ENCODE data around the gene PLIN4.
"Not testable (repeated sequence)": the region's sequence is repeated elsewhere in the genome, so short reads cannot be mapped to it uniquely, and the experiment has no call there.

PLIN4 gene

GRCh38 chr19:4543842-4544647 is 25.8 kb upstream of the PLIN4 start:
- peaks cover 4% of the 10 kb centered on the region for H3K79me1 ChIP-seq (ENCODE audit: low read depth, low read length)
- H3K27ac ChIP-seq (replicated peaks; ENCODE audit: low read length), result no peak overlapping the region
- no peak overlapping the region for H3K23ac ChIP-seq (ENCODE audit: low read depth, low read length, poor library complexity)
- no peak overlapping the region for H3K9ac ChIP-seq (ENCODE audit: low read depth, low read length, poor library complexity)
- no peak overlapping the region for H2BK12ac ChIP-seq (ENCODE audit: low read length)
- no peaks in the 10 kb centered on the region for H3K27me3 ChIP-seq (ENCODE audit: control insufficient read depth in 3 of 3, insufficient read depth in 3 of 3, low read depth in 1 of 3, low read length in 3 of 3)
- no peak overlapping the region for H2AFZ ChIP-seq (ENCODE audit: low read length)
- WGBS, 2 donors (ENCODE audit: extremely low coverage in 2 of 2, insufficient read length in 2 of 2, insufficient replicate concordance in 1 of 2), result no CpG with 5 or more reads among the region's 87 CpGs
- no peaks in the 10 kb centered on the region for H3K4me1 ChIP-seq (ENCODE audit: control insufficient read depth in 2 of 2, insufficient read depth in 1 of 2, low read depth in 1 of 2, low read length in 2 of 2)
- peaks cover 8 to 9% of the 10 kb centered on the region in 2 donors for H3K36me3 ChIP-seq (replicated peaks in 1 of 2; ENCODE audit: control insufficient read depth in 2 of 2, insufficient read depth in 2 of 2, low read length in 2 of 2)
- H2BK120ac ChIP-seq (ENCODE audit: low read depth, low read length), result no peak overlapping the region
- no peak overlapping the region for H3K4ac ChIP-seq (ENCODE audit: low read length)
- no peak overlapping the region for H3K18ac ChIP-seq (ENCODE audit: low read length)
- no peak overlapping the region for H4K8ac ChIP-seq (ENCODE audit: low read depth, low read length)
- H4K91ac ChIP-seq (ENCODE audit: low read depth, low read length, poor library complexity), result no peak overlapping the region
- H2BK5ac ChIP-seq (ENCODE audit: low read length), result no peak overlapping the region
- H3K14ac ChIP-seq (ENCODE audit: low read length), result no peak overlapping the region
- no peak overlapping the region for H3K4me2 ChIP-seq (ENCODE audit: insufficient read depth, low read length, poor library complexity, severe bottlenecking)
- H3K4me3 ChIP-seq (ENCODE audit: low read length in 2 of 2), result no peak overlapping the region
- no peak overlapping the region for H2AK5ac ChIP-seq (ENCODE audit: low read depth, low read length)
- no peak overlapping the region for H2BK15ac ChIP-seq (ENCODE audit: low read length)
- H3K9me3 ChIP-seq (replicated peaks in 1 of 2; ENCODE audit: control insufficient read depth in 2 of 2, insufficient read depth in 1 of 2, low read depth in 1 of 2, low read length in 2 of 2), result peaks cover 0 to 3% of the 10 kb centered on the region in 2 donors
- no peak for DNase-seq (ENCODE audit: low spot score)

GRCh38 chr19:4542896-4543841 is 24.9 kb upstream of the PLIN4 start:
- H4K8ac ChIP-seq (ENCODE audit: low read depth, low read length), result no peak overlapping the region
- no peak overlapping the region for H2BK120ac ChIP-seq (ENCODE audit: low read depth, low read length)
- H3K4me2 ChIP-seq (ENCODE audit: insufficient read depth, low read length, poor library complexity, severe bottlenecking), result no peak overlapping the region
- H3K27ac ChIP-seq (replicated peaks; ENCODE audit: low read length), result no peak overlapping the region
- H3K14ac ChIP-seq (ENCODE audit: low read length), result no peak overlapping the region
- H3K4ac ChIP-seq (ENCODE audit: low read length), result no peak overlapping the region
- H2AFZ ChIP-seq (ENCODE audit: low read length), result no peak overlapping the region
- H3K4me3 ChIP-seq (ENCODE audit: low read length in 2 of 2), result no peak overlapping the region
- H2AK5ac ChIP-seq (ENCODE audit: low read depth, low read length), result no peak overlapping the region
- no peak overlapping the region for H3K18ac ChIP-seq (ENCODE audit: low read length)
- no peak overlapping the region for H2BK15ac ChIP-seq (ENCODE audit: low read length)
- peaks cover 0 to 3% of the 10 kb centered on the region in 2 donors for H3K9me3 ChIP-seq (replicated peaks in 1 of 2; ENCODE audit: control insufficient read depth in 2 of 2, insufficient read depth in 1 of 2, low read depth in 1 of 2, low read length in 2 of 2)
- H3K36me3 ChIP-seq (replicated peaks in 1 of 2; ENCODE audit: control insufficient read depth in 2 of 2, insufficient read depth in 2 of 2, low read length in 2 of 2), result peaks cover 4 to 6% of the 10 kb centered on the region in 2 donors
- WGBS, 2 donors (ENCODE audit: extremely low coverage in 2 of 2, insufficient read length in 2 of 2, insufficient replicate concordance in 1 of 2), result no CpG with 5 or more reads among the region's 77 CpGs
- H2BK12ac ChIP-seq (ENCODE audit: low read length), result no peak overlapping the region
- no peak for DNase-seq (ENCODE audit: low spot score)
- no peak overlapping the region for H3K23ac ChIP-seq (ENCODE audit: low read depth, low read length, poor library complexity)
- peaks cover 0 to 4% (median 0%) of the 10 kb centered on the region in 3 experiments for H3K27me3 ChIP-seq (ENCODE audit: control insufficient read depth in 3 of 3, insufficient read depth in 3 of 3, low read depth in 1 of 3, low read length in 3 of 3)
- H4K91ac ChIP-seq (ENCODE audit: low read depth, low read length, poor library complexity), result no peak overlapping the region
- H2BK5ac ChIP-seq (ENCODE audit: low read length), result no peak overlapping the region
- no peak overlapping the region for H3K9ac ChIP-seq (ENCODE audit: low read depth, low read length, poor library complexity)
- H3K4me1 ChIP-seq (ENCODE audit: control insufficient read depth in 2 of 2, insufficient read depth in 1 of 2, low read depth in 1 of 2, low read length in 2 of 2), result no peaks in the 10 kb centered on the region
- peaks cover 3% of the 10 kb centered on the region for H3K79me1 ChIP-seq (ENCODE audit: low read depth, low read length)

- not testable (repeated sequence) for H3K27ac ChIP-seq (replicated peaks; ENCODE audit: low read length); H3K23ac ChIP-seq (ENCODE audit: low read depth, low read length, poor library complexity); H3K4me2 ChIP-seq (ENCODE audit: insufficient read depth, low read length, poor library complexity, severe bottlenecking); H3K9ac ChIP-seq (ENCODE audit: low read depth, low read length, poor library complexity); H3K4me3 ChIP-seq (ENCODE audit: low read length in 2 of 2); H3K27me3 ChIP-seq (ENCODE audit: control insufficient read depth in 3 of 3, insufficient read depth in 3 of 3, low read depth in 1 of 3, low read length in 3 of 3); H2AFZ ChIP-seq (ENCODE audit: low read length); H3K4ac ChIP-seq (ENCODE audit: low read length); DNase-seq (ENCODE audit: low spot score); H3K9me3 ChIP-seq (replicated peaks in 1 of 2; ENCODE audit: control insufficient read depth in 2 of 2, insufficient read depth in 1 of 2, low read depth in 1 of 2, low read length in 2 of 2); H4K8ac ChIP-seq (ENCODE audit: low read depth, low read length); H2BK5ac ChIP-seq (ENCODE audit: low read length); H3K4me1 ChIP-seq (ENCODE audit: control insufficient read depth in 2 of 2, insufficient read depth in 1 of 2, low read depth in 1 of 2, low read length in 2 of 2); H3K14ac ChIP-seq (ENCODE audit: low read length); H3K79me1 ChIP-seq (ENCODE audit: low read depth, low read length); H2AK5ac ChIP-seq (ENCODE audit: low read depth, low read length); H2BK15ac ChIP-seq (ENCODE audit: low read length); H3K18ac ChIP-seq (ENCODE audit: low read length); H2BK120ac ChIP-seq (ENCODE audit: low read depth, low read length); H3K36me3 ChIP-seq (replicated peaks in 1 of 2; ENCODE audit: control insufficient read depth in 2 of 2, insufficient read depth in 2 of 2, low read length in 2 of 2); H4K91ac ChIP-seq (ENCODE audit: low read depth, low read length, poor library complexity); H2BK12ac ChIP-seq (ENCODE audit: low read length)
- no CpG with 5 or more reads among the region's 12 CpGs for WGBS, 2 donors (ENCODE audit: extremely low coverage in 2 of 2, insufficient read length in 2 of 2, insufficient replicate concordance in 1 of 2)
Measured at GRCh38 chr19:4541806-4542145, 23.5 kb upstream of the PLIN4 start.

All from neuronal stem cell (in vitro differentiated cells).